ENCODE results near the gene C1orf21.

C1orf21 gene

DNA sequence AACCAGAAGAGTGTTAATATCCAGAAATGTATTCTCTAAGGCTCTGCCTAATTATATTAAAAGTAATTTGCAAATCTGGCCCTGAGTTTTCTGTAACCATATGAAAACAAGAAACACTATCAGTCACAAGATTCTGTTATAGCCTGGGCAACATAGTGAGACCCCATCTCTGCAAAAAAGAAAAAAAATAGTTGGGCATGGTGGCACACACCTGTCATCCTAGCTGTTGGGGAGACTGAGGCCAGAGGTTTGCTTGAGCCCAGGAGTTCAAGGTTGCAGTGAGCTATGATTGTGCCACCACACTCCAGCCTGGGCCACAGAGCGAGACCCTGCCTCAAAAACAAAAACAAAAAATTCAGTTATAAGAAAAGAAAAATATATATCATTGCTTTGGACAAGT is 25.6 kb downstream of the C1orf21 start:
- no peak for DNase-seq (ENCODE audit: low read depth in 2 of 2)

DNA sequence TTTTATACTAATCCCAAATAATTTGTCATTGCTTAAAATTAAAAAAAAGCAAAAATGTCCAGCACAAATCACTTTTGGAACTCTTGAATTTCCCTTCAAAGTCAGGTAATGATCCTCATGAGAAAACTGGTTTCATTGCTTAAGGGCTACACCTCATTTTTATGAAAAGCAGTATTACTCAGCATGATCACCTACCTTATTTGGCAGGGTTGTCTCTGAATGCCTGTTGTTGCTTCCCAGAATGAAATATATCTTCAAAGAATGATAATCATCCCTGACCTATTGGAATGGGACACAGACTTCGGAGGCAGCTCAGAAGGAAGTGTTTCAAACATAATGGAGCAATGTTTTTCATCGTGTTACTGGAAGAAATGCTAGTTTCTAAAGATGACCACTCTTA is 29.7 kb downstream of the C1orf21 start:
- no peak for DNase-seq (ENCODE audit: low read depth in 2 of 2)

DNA sequence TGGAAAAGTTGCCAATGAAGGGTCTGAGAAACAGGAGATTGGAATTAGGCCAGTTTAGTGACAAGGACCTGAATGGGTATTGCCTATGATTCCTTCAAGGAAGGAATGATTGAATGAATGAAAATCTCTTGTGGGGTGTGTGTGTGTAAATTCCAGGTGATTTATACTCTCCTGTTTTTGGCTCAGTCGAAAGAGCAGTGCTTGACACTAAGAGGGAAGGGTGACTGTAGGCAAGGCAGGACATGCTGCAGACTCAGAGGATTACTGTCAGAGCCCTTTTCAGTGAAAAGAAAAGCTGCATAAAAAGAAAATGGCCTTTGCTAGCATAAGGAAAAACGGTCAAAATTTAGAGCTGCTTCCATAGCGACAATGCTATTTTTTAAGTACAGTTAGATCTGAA is 30.1 kb downstream of the C1orf21 start:
- DNase-seq (ENCODE audit: low read depth in 2 of 2): no peak

DNA sequence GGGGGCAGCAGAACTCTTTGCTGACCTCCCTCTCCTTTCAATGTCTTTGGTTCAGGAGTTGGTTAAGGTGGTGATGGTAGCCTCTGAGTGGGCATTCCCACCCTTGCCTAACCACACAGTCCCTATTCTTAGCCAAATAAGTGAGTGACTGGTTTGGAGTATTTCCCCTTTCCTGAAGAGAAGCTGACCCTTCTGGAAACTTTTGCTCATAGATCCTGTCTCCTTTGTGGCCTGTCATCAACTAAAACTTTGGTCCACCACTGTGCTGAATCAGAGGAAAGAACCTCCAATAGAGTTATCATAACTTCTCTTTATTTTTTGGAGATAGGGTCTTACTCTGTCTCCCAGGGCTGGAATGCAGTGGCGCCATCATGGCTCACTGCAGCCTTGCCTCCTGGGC is 31.1 kb downstream of the C1orf21 start:
- DNase-seq (ENCODE audit: low read depth in 2 of 2): no peak

DNA sequence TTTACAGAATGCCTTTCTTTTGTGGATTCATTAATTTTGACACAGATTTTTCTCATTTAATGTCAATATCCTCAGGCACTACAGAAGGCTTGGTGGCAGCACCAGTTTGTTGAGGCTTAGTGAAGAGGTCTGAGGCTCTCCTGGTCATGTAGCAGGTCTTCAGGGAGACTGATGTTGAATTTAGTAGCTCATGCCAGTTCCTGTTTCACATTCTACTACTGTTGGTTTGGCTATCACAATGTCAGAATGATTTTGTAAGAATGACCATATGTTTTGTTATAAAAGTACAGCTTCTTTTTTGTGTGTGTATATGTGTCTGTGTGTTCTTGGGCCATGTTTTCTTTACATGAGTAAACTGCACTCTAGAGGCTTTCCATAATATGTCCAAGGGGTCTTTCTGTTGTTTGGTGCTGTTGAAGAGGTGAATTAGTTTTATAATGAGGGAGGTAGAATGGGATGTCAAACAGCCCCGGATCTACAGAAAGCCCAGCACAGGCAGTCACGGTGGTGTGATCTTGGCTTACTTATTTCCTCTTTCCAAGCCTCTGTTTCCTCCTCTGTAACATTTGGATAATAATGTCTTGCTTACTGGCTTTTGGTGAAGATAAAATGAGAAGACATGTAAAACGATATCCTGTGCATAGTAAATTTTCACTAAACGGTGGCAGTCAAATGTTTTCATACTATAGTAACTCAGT is 32.0 kb downstream of the C1orf21 start:
- no peak for DNase-seq (ENCODE audit: low read depth in 2 of 2)

DNA sequence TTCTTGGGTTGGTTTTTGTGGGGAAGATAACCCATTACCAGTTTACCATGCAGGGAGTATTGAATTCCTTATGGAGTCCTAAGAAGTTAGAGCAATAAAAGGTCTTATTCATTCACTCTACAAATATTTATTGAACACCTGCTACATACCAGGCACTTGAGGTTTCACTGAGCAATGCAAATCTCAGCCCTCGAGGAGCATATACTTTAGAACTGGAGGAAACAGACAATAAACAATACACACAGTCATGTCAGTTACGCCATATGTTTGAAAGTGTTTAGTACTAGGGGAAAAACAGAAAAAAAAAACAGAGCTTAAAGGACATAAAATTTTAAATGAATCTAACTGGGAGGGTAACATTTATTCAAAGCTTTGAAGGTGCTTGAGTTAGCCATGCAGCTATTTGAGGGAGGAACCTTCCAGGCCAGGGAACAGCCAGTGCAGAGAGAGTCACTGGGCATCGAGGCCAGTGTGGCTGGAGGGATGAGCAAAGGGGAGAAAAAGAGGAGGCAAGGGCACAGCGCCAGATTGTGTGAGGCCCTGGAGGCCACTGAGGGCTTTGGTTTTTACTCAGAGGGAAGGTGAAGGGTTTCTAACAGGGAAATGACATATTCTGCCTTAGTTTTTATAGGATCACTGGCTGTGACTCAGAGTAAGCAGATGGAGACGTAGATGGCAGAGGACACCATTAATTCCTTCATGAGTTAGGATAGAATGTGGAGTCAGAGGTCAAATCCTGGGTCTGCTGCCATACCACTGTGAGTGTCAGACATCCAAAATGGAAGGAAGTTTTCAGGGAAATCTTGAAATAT is 32.7 kb downstream of the C1orf21 start:
- DNase-seq (ENCODE audit: low read depth in 2 of 2): no peak

DNA sequence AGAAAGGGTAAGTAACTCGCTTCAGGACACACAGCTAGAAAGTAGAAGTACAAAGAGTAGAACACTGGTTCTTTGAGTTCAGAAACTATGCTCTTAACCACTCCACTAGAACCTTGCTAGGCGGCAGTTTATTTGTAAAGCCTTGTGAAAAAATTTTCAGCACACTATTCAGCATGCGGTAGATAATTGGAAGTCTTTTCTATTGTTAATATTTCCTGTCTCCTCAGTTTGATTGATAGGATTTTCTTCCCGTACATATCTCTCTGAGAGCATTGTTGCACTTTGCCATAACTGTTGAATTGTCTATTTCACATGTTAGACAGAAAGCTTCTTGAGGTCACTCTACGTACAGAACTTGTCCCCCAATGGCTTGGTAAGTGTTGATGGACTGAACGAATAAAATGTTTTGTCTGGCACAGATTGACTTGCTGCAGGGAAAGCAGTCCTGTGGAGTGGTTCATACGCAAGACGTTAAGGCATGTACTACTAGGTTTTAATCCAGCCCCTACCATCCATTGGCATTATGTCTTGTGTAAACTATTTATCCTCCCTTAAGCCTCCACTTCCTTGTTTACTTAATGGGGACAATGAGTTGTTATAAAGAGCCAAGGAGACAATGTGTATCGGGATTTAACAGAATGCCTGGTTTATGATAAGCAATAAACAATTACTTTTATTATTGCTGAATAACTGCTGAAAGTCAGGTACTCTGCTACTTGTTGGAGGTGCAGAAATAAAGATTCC is 35.8 kb downstream of the C1orf21 start:
- DNase-seq (ENCODE audit: low read depth in 2 of 2): no peak

DNA sequence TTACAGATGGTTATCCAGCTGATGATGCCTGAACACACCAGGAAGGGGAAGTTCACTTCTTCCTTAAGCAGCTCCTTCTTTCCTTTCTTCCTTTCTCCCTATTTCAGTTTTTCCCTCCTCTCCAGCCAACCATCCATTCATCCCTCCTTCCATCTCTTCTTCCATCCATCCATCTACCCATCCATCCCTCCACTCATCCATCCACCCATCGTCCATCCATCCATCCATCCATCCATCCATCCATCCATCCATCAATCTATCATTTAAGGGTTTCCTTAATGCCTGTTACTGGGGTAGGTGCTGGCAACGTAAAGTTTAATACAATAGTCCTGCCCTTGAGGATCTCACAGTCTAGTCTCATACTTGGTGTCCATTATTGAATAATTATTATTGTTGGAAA is 36.8 kb downstream of the C1orf21 start:
- DNase-seq (ENCODE audit: low read depth in 2 of 2): no peak

DNA sequence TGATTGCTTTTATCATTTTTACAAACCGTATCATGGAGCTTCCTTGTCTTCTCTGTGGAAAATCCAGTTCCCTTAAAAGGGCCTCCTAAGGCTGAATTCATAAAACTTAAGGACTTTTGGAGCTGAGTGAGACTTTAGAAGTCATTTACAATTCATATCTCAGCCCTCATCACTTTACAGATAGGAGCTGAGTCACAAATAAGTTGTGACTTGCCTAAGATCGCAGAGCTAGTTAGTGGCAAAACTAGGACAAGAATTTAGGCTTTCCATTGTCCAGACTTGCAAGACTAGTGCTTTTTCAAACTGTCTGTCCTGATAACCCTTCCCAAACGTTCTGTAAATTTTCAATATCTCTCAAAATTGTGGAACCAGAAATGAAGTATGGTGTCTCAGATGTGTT is 37.3 kb downstream of the C1orf21 start:
- DNase-seq (ENCODE audit: low read depth in 2 of 2): no peak

DNA sequence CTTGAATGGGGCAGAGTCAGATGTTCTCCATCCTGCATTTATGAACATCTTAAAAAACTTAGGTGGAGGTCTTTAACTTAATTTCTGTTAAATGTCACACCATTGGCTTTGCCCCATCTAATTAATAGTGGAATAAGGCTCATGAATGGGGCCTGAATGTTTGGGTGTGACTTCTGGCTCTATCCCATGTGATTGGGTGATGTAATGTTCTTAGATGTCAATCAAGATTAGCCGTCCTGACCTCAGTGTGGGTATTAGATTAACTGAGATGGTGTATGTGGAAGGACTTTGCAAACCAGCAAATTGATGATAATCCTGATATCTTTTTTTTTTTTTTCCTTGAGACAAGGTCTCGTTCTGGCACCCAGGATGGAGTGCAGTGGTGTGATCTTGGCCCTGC is 38.1 kb downstream of the C1orf21 start:
- no peak for DNase-seq (ENCODE audit: low read depth in 2 of 2)

DNA sequence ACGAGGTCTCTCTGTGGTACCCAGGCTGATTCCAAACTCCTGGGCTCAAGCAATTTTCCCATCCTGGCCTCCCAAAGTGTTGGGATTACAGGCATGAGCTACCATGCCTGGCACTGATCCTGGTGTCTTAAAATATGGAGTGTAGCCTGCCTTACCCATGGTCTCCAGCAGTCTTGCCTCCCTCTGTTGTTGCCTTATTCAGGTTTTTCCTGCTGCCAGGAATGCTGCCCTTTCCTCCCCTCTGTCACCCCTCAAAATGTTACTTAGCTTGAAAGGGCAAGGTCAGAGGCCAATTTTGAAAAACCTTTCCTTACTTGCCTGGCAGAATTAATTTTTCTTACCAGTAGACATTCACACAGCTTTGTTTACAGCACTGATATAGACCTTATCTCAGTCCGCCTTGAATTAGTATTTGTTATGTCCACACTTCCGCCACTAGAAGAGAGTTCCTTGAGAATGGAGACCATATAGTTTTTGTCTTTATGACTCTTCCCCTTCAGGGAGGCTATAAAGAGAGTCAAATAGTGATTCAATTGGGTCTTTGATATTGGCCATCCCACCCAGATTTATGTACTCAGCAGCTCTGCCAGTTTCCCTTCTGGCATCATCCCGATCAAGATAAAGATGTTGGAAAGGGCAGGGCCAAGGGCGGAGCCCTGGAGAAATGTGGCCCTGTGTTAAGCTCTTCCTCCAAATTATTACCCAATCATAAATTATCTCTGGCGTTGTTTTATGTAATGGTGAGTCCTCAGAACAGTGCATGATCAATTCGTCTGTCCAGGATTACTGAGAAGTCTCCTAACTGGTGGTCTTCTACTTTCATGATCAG is 38.8 kb downstream of the C1orf21 start:
- DNase-seq (ENCODE audit: low read depth in 2 of 2): no peak

DNA sequence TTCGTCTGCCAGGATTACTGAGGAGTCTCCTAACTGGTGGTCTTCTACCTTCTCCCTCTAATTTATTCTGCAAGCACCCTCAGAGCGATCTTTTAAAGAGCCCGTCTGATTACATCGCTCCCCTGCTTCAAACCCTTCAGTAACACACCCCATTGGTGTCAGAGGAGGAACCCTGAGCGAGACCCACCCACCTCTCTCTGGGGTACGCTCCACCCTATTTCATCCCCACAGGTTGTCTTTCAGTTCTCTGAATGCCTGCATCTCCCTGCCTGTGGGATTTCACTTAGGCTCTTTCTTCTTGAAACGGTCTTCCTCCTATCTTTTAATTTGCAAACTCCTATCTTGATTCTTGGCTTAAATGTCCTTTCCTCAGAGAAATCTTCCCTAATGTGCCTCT is 39.4 kb downstream of the C1orf21 start:
- no peak for DNase-seq (ENCODE audit: low read depth in 2 of 2)

DNA sequence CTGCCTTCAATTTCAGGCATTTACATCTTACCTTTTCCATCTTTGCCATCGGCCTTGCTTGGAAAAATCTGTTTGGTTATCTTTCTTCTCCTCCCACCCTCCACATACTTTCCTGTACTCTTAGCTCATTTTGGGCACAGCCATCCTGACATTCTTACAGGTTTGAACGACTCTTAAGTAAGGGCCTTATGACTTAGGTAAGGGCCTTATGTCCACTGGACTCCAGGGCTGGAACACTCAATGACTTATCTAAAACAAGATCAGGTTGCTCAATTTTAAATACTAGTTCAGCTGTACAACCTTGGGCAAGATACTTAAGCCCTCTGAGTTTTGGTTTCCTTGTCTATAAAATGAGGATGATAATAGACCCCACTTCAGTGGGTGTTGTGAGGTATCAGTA is 40.9 kb downstream of the C1orf21 start:
- no peak for DNase-seq (ENCODE audit: low read depth in 2 of 2)

DNA sequence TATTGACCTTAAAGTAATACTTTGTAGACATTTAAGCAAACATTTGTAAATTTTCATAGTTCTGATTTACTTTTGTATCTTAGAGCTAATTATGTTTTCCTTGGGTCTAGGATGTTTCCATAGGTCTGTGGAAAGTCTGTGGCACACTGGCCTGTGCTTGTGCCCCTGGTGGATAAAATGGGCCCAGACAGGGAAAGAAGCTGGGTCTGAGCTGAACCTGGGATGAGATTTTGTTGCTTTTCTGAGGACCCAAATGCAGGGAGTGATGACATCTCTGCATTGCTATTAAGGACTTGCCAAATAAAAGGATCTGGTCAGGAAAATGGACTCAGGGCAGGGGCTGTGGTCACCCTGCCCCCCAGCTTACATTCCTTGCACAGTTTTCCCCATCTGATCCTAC is 41.8 kb downstream of the C1orf21 start:
- DNase-seq (ENCODE audit: low read depth in 2 of 2): no peak

DNA sequence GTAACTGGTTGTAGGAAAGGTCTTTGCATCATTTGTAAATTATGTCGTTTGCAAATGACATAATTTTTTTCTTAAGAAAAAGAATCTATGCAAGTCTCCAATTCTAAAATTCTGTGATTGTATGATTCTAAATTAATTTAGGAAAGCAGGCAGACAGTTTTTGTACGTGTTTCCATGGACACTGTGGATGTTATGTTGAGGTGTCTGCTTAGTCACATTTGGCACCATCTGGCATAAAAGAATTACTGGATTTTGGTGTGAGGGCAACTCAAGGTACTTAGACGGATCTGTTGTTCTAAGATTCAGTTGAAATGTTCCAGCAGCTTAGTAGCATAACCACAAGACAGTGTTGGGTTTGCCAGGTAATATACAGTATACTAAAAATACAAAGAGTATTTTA is 42.5 kb downstream of the C1orf21 start:
- DNase-seq (ENCODE audit: low read depth in 2 of 2): no peak

DNA sequence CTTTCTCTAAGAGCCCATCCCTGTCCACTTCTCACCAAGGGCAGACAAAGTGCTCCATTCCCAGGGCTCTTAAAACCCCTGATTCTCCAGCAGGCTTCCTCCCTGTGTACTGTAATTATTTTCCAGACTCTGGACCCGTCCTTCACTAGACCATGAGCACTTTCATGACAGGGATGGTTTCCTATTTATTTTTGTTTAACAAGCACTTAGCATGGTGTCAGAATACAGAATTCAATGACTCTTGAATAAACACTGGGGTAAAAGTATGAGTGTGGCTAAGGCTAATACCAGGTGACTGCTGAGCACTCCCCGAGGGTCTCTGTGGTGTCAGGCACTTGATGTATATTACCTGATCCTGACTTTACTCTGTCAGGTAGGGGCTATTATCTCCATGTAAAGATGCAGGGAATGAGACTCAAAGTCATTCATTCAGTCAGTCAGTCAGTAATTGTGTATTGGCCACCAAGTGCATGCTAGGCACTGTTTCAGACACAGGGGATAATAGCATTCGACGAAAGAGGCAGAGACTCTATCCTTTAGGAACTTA is 47.2 kb downstream of the C1orf21 start:
- no peak for DNase-seq (ENCODE audit: low read depth in 2 of 2)

DNA sequence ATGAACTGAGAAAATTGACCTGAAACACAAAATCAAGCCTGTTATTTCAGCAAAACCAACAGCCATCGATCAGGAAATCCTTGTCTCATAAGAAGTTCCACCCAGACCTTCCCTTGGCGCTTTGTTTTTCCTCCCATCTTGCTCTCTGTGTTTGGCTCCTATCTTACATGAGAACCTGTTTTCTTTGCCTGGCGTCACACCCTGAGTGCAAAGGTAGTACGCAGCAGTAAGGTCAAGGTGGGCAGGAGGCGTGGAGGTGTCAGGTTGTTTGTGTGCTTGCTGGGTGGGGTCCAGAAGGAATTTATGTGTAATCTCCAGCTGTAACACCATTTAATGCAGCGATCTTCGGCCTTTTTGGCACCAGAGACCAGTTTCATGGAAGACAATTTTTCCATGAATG is 50.5 kb downstream of the C1orf21 start:
- no peak for DNase-seq (ENCODE audit: low read depth in 2 of 2)

DNA sequence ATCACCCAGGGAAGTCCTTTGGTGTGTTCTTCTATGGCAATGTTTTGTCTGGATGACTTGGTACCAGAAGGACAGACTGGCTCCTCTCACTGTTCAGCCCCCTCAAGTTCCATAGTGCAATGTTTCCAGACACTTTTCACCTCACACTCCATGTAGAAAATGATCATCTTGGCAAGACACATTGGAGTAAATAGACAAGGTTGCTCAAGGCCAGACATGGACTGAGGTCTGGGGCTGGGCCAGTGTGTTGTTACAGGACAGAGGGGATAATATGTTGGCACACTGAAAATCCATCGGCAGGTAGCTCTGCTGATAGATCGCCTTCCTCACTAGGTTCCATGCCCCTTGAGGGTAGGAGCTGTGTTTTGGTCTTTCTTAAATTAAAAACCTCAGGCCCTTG is 51.5 kb downstream of the C1orf21 start:
- no peak for DNase-seq (ENCODE audit: low read depth in 2 of 2)

DNA sequence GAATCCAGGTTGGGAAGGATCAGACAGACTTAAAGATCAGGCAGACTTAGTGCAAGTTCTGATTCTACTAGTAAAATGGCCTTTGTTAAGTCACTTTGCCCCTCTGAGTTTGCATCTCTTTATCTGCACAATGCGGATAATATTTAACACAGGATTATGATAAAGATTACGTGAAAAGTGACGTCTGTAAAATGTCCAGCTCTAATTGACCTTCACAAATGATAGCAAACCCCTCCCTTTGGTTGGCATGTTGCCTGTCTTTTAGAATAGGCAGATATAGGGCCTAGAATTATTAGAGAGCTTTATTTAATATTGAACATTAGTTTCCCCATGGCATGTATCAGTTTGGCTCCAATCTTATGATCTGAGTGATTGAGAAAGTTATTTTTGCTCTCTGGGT is 55.4 kb downstream of the C1orf21 start:
- no peak for DNase-seq (ENCODE audit: low read depth in 2 of 2)

DNA sequence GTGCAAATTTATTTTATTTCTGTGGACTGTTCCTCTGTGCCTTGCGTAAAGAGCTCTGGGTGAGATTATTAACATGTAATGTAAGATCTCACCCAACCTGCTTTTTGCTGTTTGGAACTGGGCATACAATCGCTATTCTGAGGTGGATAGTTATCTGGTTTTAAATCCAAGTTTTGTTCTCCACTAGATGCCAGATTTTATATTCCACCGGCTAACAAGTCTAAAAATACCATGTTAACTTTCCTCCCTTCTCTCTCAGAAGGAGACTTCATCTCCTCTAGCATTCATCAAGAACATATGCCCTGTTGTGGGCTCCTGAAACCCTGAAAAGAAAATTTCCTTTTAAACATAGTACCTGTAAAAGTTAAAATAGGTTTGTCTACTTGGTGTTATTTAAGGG is 56.4 kb downstream of the C1orf21 start:
- DNase-seq (ENCODE audit: low read depth in 2 of 2): no peak

DNA sequence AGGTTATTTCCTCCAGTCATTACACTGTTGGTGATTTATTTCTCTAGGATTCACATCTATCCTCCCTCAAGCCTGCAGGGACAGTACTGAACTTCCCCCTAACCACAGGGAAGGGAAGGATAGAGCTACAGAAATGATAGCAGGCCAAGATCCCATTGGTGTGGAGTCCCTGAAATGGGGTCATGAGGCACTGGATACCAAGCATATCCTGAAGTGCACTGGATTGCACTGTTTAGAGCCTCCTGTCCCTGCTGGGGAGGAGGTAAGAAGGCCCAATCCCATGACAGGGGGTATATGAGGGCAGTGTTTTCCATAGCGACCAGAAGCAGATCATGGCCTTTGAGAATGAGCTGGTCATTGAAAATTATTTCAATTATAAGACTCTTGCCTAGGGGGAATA is 56.8 kb downstream of the C1orf21 start:
- no peak for DNase-seq (ENCODE audit: low read depth in 2 of 2)

DNA sequence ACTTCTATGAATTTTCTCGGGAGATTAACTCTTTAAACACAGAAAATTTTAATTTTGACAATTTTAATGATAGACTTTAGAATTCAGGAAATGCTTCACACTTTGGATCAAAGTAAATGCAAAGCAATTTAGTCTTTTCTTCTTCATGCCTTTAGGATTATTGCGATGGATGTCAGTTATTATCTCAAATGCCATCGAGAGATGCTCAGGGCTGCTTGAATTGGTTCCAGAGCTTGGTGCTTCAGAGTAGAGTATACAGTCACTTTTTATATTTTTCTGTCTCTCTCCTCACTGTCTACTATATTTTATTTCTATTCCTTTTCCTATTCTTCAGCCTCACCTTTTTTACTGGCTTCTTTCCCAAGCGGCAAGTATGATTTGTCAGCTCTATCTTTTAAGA is 59.2 kb downstream of the C1orf21 start:
- no peak for DNase-seq (ENCODE audit: low read depth in 2 of 2)
